ENCODE measurements around the gene ACSL5. TPM values are rescaled to one million over a fixed set of nuclear protein-coding genes. Genes with fewer than 3 reads are reported as not detected.

The ACSL5 gene
- total RNA-seq, 1 donor from 2014 or later, result not detected

- no peaks in the 10 kb centered on the region for H3K9me3 ChIP-seq (ENCODE audit: low read depth)
- H3K79me2 ChIP-seq (ENCODE audit: low read depth), result no peaks in the 10 kb centered on the region
- H3K4me2 ChIP-seq, result no peak overlapping the region
- H3K27me3 ChIP-seq, result no peaks in the 10 kb centered on the region
- H2AFZ ChIP-seq (replicated peaks), result no peak overlapping the region
- H3K27ac Mint-ChIP-seq, result no peak overlapping the region
- H3K9me3 Mint-ChIP-seq, result peaks cover 2% of the 10 kb centered on the region
- no peak overlapping the region for H3K4me3 ChIP-seq
- no peaks in the 10 kb centered on the region for H3K36me3 ChIP-seq
- H4K20me1 ChIP-seq (ENCODE audit: low read depth), result no peaks in the 10 kb centered on the region
- no peaks in the 10 kb centered on the region for H3K36me3 Mint-ChIP-seq
- peaks cover 17% of the 10 kb centered on the region for H3K4me1 ChIP-seq
- H3K4me3 Mint-ChIP-seq, result no peak overlapping the region
- no peak overlapping the region for H3K9ac ChIP-seq
- peaks cover 11% of the 10 kb centered on the region for H3K4me1 Mint-ChIP-seq
- no peak overlapping the region for H3K27ac ChIP-seq
- TF ChIP-seq CTCF (IDR thresholded peaks at IDR 0.05) (no peak), EZH2phosphoT487 (IDR thresholded peaks at IDR 0.05) (no peak), EZH2 (IDR thresholded peaks at IDR 0.05) (no peak)
- H3K27me3 Mint-ChIP-seq (ENCODE audit: insufficient read depth, low read depth), result peaks cover 10% of the 10 kb centered on the region
- no peaks in the 10 kb centered on the region for H3F3A ChIP-seq (ENCODE audit: low read depth)
- DNase-seq (ENCODE audit: low spot score), result no peak
These were observed 28.2 kb upstream of the ACSL5 start for GRCh38 chr10:112345743-112346142.

DNA sequence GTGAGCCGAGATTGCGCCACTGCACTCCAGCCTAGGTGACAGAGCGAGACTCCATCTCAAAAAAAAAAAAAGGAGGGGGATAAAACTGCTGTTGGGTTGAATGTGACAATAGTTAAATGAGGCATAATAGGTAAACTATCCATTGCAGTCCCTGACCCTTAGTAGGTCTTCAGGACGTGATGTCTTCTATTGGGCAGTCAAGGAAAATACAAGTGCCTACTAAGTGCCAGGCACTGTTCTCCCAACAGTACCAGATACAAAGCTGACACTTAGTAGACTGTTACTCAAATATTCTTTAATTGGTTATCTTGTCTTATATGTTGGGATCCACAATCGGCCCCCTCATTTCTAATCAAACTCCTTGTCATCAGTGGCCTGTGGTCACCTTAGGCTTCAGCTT is 27.1 kb upstream of the ACSL5 start:
- DNase-seq (ENCODE audit: low spot score), result no peak
- H3K9me3 Mint-ChIP-seq, result peaks cover 2% of the 10 kb centered on the region
- no peak overlapping the region for H3K4me3 Mint-ChIP-seq
- H3F3A ChIP-seq (ENCODE audit: low read depth), result no peaks in the 10 kb centered on the region
- peaks cover 11% of the 10 kb centered on the region for H3K4me1 Mint-ChIP-seq
- no peak overlapping the region for H3K27ac Mint-ChIP-seq
- H3K36me3 Mint-ChIP-seq, result no peaks in the 10 kb centered on the region
- no peaks in the 10 kb centered on the region for H3K79me2 ChIP-seq (ENCODE audit: low read depth)
- H3K9me3 ChIP-seq (ENCODE audit: low read depth), result no peaks in the 10 kb centered on the region
- H3K27me3 Mint-ChIP-seq (ENCODE audit: insufficient read depth, low read depth), result peaks cover 10% of the 10 kb centered on the region
- no peaks in the 10 kb centered on the region for H4K20me1 ChIP-seq (ENCODE audit: low read depth)
- H3K27ac ChIP-seq, result no peak overlapping the region
- H3K9ac ChIP-seq, result no peak overlapping the region
- H3K4me3 ChIP-seq, result no peak overlapping the region
- no peaks in the 10 kb centered on the region for H3K27me3 ChIP-seq
- no peak overlapping the region for H3K4me2 ChIP-seq
- no peak for TF ChIP-seq CTCF (IDR thresholded peaks at IDR 0.05)
- H3K4me1 ChIP-seq, result peaks cover 17% of the 10 kb centered on the region
- no peaks in the 10 kb centered on the region for H3K36me3 ChIP-seq
- no peak overlapping the region for H2AFZ ChIP-seq (replicated peaks)

- Histone ChIP-seq H3K36me3 (no peaks in the 10 kb centered on the region), H2AFZ (replicated peaks) (no peak overlapping the region), H3K27ac (no peak overlapping the region), H3K4me3 (no peak overlapping the region), H3K79me2 (ENCODE audit: low read depth) (no peaks in the 10 kb centered on the region), H3K4me2 (no peak overlapping the region), H3K4me1 (peaks cover 17% of the 10 kb centered on the region), H3F3A (ENCODE audit: low read depth) (no peaks in the 10 kb centered on the region), H3K27me3 (no peaks in the 10 kb centered on the region), H3K9me3 (ENCODE audit: low read depth) (no peaks in the 10 kb centered on the region), H4K20me1 (ENCODE audit: low read depth) (no peaks in the 10 kb centered on the region), H3K9ac (no peak overlapping the region)
- TF ChIP-seq EZH2 (IDR thresholded peaks at IDR 0.05) (no peak), CTCF (IDR thresholded peaks at IDR 0.05) (no peak), EZH2phosphoT487 (IDR thresholded peaks at IDR 0.05) (no peak)
- H3K4me1 Mint-ChIP-seq, result peaks cover 11% of the 10 kb centered on the region
- peaks cover 10% of the 10 kb centered on the region for H3K27me3 Mint-ChIP-seq (ENCODE audit: insufficient read depth, low read depth)
- no peak overlapping the region for H3K4me3 Mint-ChIP-seq
- H3K36me3 Mint-ChIP-seq, result no peaks in the 10 kb centered on the region
- DNase-seq (ENCODE audit: low spot score), result no peak
- peaks cover 2% of the 10 kb centered on the region for H3K9me3 Mint-ChIP-seq
- H3K27ac Mint-ChIP-seq, result no peak overlapping the region
These were observed 25.9 kb upstream of the ACSL5 start for GRCh38 chr10:112347709-112348671.

Data from neural progenitor cell (in vitro differentiated cells).